NOMO-1 (cell line): ENCODE data around the gene GP1BB.

Experiments
- DNase-seq, 2 experiments: peaks; one replicate each; lab custom pipeline; 2025; ENCODE audit not compliant: unreplicated experiment in 2 of 2; lab: John Stamatoyannopoulos, UW

The GP1BB gene

GRCh38 chr22:19739448-19739895 is 16.1 kb downstream of the GP1BB start:
- no peak for DNase-seq

- no peak for DNase-seq
These were observed 16.6 kb downstream of the GP1BB start for GRCh38 chr22:19739911-19740449.

DNA sequence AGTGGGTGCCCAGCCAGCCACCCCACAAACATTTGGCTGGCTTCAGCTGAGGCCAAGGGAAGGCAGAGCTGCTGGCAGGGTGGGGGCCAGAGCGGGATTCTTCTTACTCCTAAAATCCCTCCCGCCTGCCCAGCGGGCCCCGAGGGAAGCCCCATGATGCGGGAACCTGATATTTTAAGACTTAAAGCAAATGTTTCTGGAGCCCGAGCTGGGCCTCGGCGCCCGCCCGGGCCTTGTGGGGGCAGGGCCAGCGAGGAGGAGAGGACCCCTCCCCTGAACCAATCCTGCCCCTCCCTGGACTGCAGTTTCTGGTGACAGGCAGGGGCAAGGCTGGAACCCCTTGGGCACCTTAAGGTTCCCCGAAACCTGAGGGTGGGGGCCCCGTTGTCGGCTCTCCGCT is 17.2 kb downstream of the GP1BB start:
- no peak for DNase-seq

DNA sequence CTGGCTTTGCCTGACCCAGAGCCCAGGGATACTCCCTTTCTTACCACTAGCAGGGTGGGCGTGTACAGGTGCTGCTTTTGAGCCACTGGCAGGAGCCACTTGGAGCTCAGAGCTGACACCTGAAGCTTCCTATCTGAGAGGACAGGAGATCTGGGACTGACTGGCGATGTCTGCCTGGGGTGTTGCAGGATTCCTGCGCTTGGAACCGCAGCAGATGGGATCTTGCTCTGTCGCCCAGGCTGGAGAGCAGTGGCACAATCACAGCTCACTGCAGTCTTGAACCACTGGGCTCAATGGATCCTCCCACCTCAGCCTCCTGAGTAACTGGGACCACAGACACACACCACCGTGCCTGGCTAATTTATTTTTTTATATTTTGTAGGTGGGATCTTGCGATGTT is 17.7 kb downstream of the GP1BB start:
- no peak for DNase-seq

GRCh38 chr22:19742160-19743066 is 19.1 kb downstream of the GP1BB start:
- DNase-seq = no peak

GRCh38 chr22:19743081-19743480 is 19.7 kb downstream of the GP1BB start:
- no peak for DNase-seq

DNA sequence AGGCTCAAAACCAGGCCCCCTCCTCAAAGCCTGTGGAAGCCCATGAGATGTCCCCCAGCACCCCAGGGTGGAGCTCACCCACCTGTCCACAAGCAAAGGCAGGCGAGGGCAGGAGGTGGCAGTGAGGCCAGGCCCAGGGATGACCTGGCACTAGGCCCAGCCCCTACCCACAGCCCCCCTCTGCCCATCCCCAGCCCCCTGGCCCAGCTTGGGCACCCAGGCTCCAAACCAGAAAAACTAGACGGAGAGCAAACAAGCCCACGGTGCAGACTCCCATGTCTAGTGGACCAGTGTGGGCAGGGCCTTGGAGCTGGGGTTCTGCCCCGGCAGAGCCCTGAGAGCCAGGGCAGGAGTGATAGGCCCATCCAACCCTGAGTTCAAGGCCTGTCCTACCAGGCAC is 20.3 kb downstream of the GP1BB start:
- DNase-seq = no peak

DNA sequence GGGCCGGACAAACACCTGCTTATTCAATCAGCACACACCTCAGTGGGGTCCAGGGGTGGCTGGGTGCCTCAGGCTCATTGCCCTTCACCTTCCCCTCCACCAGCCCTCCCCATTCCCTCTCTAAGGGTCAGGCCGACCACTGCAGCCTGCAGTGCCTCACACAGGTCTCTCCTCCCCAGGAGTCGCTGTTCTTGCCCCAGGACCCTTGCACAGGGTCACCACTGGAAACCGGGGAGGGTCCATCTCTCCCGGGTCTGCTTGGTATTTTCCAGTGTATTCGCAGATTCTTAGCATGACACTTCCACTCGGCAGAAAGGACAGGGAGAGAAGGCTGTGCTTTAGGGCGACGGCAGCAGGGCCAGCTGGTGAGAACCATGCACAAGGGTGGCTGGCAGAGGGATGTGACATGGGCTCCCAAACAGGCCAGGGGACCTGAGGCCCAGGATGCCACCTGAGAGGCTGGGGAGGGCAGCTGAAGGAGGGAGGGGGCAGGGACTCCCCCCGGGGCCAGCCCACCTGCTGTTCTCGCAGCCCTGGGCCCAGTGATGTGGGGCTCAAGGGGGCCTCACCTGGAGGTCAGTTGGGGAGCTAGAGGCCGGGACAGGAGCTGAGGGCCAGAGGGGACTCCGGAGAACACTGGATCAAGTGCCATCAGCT is 21.1 kb downstream of the GP1BB start:
- DNase-seq = no peak

DNA sequence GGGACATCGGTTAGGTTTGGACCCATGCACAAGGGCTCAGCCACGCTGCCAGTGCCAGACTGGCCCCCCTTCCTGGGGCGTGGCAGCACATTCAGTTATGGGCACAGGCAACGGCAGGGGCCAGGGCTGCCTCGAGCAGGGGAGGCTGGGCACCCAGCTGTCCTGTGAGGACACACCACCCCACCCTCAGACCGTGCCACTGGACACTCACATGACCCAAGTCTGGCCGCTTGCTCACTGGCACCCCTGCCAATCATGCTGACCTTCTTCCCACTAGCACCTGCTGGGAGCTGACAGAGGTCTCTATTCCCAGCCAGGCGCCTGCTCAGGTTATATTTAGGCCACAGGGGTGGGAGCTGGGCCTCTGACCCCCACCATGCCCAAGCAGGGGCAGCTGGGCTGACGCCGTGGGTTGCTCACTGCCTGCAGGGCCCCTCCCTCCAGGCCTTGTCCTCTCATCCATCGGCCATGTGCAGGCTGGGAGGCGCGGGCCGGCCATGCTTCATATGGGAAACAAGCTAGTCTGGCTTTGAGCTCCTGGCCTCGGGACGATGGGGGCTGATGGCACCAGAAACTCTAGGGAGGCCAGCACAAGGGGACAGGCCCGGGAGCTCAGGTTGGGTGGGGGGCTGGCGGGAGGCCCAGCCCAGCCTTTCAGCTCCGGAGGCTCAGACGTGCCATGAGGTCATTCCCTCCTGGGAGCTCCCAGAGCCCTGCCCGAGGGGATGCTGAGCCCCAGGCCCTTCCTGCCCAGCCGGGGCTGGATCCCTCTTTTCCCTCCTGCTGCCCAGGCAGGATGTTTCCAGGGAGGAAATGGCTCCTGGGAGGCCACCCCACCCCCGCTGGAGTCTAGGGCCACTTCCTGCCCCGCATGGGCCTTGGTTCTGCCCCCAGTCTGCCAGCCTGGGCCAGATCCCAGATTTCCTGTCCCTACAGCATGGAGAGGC is 22.1 kb downstream of the GP1BB start:
- no peak for DNase-seq

- DNase-seq = no peak
These were observed 23.4 kb downstream of the GP1BB start for GRCh38 chr22:19746726-19747125.

GRCh38 chr22:19747551-19747950 is 24.2 kb downstream of the GP1BB start:
- DNase-seq = no peak

GRCh38 chr22:19748139-19748538 is 24.8 kb downstream of the GP1BB start:
- no peak for DNase-seq

- no peak for DNase-seq
These were observed 25.8 kb downstream of the GP1BB start for GRCh38 chr22:19748991-19749664.

- DNase-seq = no peak
These were observed 26.5 kb downstream of the GP1BB start for GRCh38 chr22:19749876-19750275.

- no peak for DNase-seq
These were observed 27.5 kb downstream of the GP1BB start for GRCh38 chr22:19750507-19751490.

- DNase-seq = no peak
These were observed 28.3 kb downstream of the GP1BB start for GRCh38 chr22:19751497-19752245.

DNA sequence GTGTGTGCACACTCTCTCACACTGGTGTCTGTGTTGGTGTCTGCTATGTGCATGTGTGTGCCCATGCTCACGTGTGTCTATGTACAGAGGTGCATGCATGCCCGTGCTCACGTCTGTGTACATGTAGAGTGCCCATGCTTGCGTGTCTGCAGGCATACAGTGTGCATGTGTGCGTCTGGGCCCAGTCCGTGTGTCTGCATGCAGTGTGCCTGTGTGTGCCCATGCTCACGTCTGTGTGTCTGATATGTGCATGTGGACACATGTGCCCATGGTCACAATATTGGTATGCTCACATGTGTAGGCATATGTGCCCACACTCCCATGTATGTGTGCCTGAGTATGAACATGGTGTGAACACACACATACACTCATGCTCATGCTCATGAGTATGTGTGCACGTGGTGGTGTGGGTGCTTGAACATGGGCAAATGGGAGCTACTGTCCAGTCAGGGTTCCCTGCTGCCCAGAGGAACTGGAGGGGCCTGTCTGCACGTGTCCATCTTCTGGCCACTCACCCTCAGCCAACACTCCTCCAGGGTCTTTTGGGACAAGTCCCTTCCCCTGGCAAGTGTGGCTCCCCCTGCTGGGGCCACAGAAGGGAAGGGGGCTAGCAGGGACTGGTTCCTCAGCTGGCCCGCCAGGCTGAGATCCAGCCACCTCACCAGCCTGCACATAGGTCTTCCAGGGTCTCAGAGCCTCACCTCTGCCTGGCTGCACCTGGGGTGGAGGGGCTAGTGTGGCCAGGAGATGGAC is 29.9 kb downstream of the GP1BB start:
- DNase-seq = no peak
